RWPE2 (cell line): ENCODE results near the gene GNPAT.

Experiments used
- ATAC-seq: fragments of 200-7000 bp; cut with Tn5 transposase; 3 replicates; pipeline ENCODE4 v1.9.1; 2021; ENCODE audit warnings: low read depth
- DNase-seq: peaks from one replicate; pipeline ENCODE4 v3.0.0-alpha.2; 2020; ENCODE audit warnings: low spot score
- H3K27ac ChIP-seq: fragments of 450-650 bp; 2 replicates; pipeline ENCODE4 v1.5.1; 2017; ENCODE audit warnings: mild to moderate bottlenecking; ENCODE audit not compliant: poor library complexity, severe bottlenecking
- H3K27me3 ChIP-seq: fragments of 250-450 bp; sonication (Bioruptor Pico); 2 replicates; pipeline ENCODE4 v1.5.1; 2021; ENCODE audit warnings: mild to moderate bottlenecking, moderate library complexity; ENCODE audit not compliant: insufficient read depth, poor library complexity, severe bottlenecking
- H3K36me3 ChIP-seq: fragments of 250-450 bp; sonication (Bioruptor Pico); 2 replicates; pipeline ENCODE4 v1.5.1; 2020; ENCODE audit warnings: low read depth, mild to moderate bottlenecking, moderate library complexity
- H3K4me1 ChIP-seq: fragments of 250-450 bp; sonication (Bioruptor Pico); 2 replicates; pipeline ENCODE4 v1.5.1; 2021; ENCODE audit warnings: mild to moderate bottlenecking, moderate library complexity; ENCODE audit not compliant: insufficient read depth, poor library complexity, severe bottlenecking
- H3K4me3 ChIP-seq: fragments of 250-450 bp; sonication (Bioruptor Pico); 2 replicates; pipeline ENCODE4 v1.5.1; 2021; ENCODE audit warnings: mild to moderate bottlenecking, moderate library complexity; ENCODE audit not compliant: severe bottlenecking
- H3K9me3 ChIP-seq: fragments of 250-450 bp; sonication (Bioruptor Pico); 2 replicates; pipeline ENCODE4 v1.5.1; 2021; ENCODE audit warnings: mild to moderate bottlenecking, moderate library complexity; ENCODE audit not compliant: severe bottlenecking
- CTCF ChIP-seq: fragments of 450-650 bp; IDR thresholded peaks from one replicate; pipeline ENCODE4 v1.5.1; 2017; ENCODE audit warnings: mild to moderate bottlenecking, moderate library complexity; ENCODE audit not compliant: poor library complexity, severe bottlenecking

The GNPAT gene

GRCh38 chr1:231284441-231284840 lies 43.4 kb downstream of the GNPAT start:
- DNase-seq, result no peak
- H3K27ac ChIP-seq, result no peak overlapping the region
- H3K4me1 ChIP-seq, result no peaks in the 10 kb centered on the region
- H3K4me3 ChIP-seq, result no peak overlapping the region
- no peaks in the 10 kb centered on the region for H3K27me3 ChIP-seq
- TF ChIP-seq CTCF, result no peak
- no peaks in the 10 kb centered on the region for H3K36me3 ChIP-seq
- no peaks in the 10 kb centered on the region for H3K9me3 ChIP-seq
- ATAC-seq, result no peak

DNA sequence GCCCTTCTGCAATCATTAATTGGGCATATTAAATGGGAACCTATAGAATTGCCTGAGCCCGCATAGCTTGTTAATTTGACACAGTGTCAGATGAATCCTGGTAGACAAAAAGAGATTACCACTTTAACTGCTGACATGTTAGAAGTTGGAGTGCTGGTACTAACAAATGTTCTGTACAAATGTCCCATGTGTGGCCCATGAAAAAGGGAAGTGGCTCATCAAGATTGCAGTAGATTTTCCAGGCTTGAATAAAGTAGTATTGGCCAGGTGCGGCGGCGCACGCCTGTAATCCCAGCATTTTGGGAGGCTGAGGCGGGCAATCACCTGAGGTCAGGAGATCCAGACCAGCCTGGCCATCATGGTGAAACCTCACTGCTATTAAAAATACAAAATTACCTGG lies 45.6 kb downstream of the GNPAT start:
- H3K27me3 ChIP-seq, result no peaks in the 10 kb centered on the region
- H3K27ac ChIP-seq, result no peak overlapping the region
- no peak overlapping the region for H3K4me3 ChIP-seq
- ATAC-seq, result no peak
- TF ChIP-seq CTCF, result no peak
- no peaks in the 10 kb centered on the region for H3K4me1 ChIP-seq
- H3K9me3 ChIP-seq, result no peaks in the 10 kb centered on the region
- no peak for DNase-seq
- no peaks in the 10 kb centered on the region for H3K36me3 ChIP-seq

DNA sequence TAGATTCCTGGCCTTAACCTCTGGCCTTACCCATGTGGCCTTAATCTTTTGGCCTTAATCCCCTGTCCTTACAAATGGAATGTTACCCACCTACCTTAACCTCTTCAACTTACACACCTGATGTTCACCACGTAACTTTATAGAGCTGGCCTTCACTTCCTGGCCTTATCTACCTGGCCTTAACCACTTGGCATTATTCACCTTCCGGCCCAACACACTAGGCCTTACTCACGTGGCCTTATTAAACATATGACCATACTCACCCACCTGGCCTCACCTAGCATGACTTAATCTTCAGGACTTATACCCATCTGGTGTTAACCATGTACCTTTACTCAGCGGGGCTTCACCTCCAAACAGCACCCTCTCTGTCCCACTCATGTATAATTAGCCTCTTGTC lies 54.9 kb downstream of the GNPAT start:
- Histone ChIP-seq H3K36me3 (no peaks in the 10 kb centered on the region), H3K4me3 (no peak overlapping the region), H3K4me1 (no peaks in the 10 kb centered on the region), H3K27me3 (no peaks in the 10 kb centered on the region), H3K27ac (no peak overlapping the region), H3K9me3 (no peaks in the 10 kb centered on the region)
- no peak for DNase-seq
- TF ChIP-seq CTCF, result no peak
- ATAC-seq, result no peak

- no peaks in the 10 kb centered on the region for H3K9me3 ChIP-seq
- no peak for DNase-seq
Observed at GRCh38 chr1:231301990-231302389, 61.0 kb downstream of the GNPAT start.

GRCh38 chr1:231310391-231310934 lies 69.5 kb downstream of the GNPAT start:
- H3K36me3 ChIP-seq, result no peaks in the 10 kb centered on the region
- TF ChIP-seq CTCF, result no peak

More at GRCh38 chr1:231301990-231302389, 61.0 kb downstream of the GNPAT start:
- no peak overlapping the region for H3K27ac ChIP-seq
- TF ChIP-seq CTCF, result no peak
- H3K4me1 ChIP-seq, result no peaks in the 10 kb centered on the region
- no peaks in the 10 kb centered on the region for H3K27me3 ChIP-seq
- no peaks in the 10 kb centered on the region for H3K36me3 ChIP-seq
- no peak overlapping the region for H3K4me3 ChIP-seq
- ATAC-seq, result no peak

More at GRCh38 chr1:231310391-231310934, 69.5 kb downstream of the GNPAT start:
- Histone ChIP-seq H3K4me1 (no peaks in the 10 kb centered on the region), H3K4me3 (no peak overlapping the region), H3K9me3 (no peaks in the 10 kb centered on the region), H3K27ac (no peak overlapping the region), H3K27me3 (no peaks in the 10 kb centered on the region)
- DNase-seq (no peak), ATAC-seq (no peak)
